ENCODE data around the gene DOCK2.

- TF ChIP-seq CTCF (IDR thresholded peaks at IDR 0.05) = no peak
- TF ChIP-seq REST (IDR thresholded peaks at IDR 0.05; ENCODE audit: insufficient read depth in 1 of 2, low read depth in 2 of 2, low read length in 1 of 2) = no peak
These were observed 478.9 kb downstream of the DOCK2 start for GRCh38 chr5:170115925-170116324.
